Esophagus mucosa (tissue), 1 donor: ENCODE data around the gene SLC17A6. TPM values are rescaled to one million over a fixed set of nuclear protein-coding genes. Genes with fewer than 3 reads are reported as not detected.

Experiments used
- ATAC-seq: fragments of 200-7000 bp; cut with Tn5 transposase; one replicate; pipeline ENCODE4 v1.9.1; 2020
- total RNA-seq: library from RNA; stranded (reverse); gene quantifications from one replicate; pipeline ENCODE4 v1.2.4, GENCODE V29; 2023
- donor health status: DM: yes; HTN: yes; CAD: no.

SLC17A6 gene
- total RNA-seq, result not detected

GRCh38 chr11:22337596-22338485 is at the start of gene SLC17A6:
Gene SLC17A6, plus strand, starts transcription at chr11:22338381. Its CDS starts 153 bp downstream, at chr11:22338534.
- no peak for ATAC-seq

GRCh38 chr11:22302368-22302767 is 35.8 kb upstream of the SLC17A6 start:
- no peak for ATAC-seq

GRCh38 chr11:22304337-22304961 is 33.7 kb upstream of the SLC17A6 start:
- no peak for ATAC-seq

GRCh38 chr11:22317656-22318055 is 20.5 kb upstream of the SLC17A6 start:
- no peak for ATAC-seq

GRCh38 chr11:22331771-22332170 is 6.4 kb upstream of the SLC17A6 start:
- no peak for ATAC-seq

DNA sequence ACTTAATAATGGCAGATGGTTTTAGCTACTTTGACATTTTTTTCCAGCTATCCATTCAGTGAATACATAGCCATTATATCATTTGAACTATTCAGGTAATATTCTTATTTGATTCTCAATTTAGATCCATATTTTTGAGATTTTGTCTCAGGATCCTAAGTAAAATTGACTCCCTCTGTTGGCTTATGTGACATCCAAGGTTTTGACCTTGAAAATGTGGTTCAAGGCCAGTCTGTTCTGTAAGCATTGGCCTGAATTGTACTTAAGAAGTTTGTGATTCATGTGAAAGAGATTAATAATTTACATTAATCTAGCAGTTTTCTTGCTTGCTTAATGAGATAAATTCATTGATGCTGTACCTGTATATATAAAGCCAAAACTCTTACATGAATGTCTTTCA is 1.6 kb upstream of the SLC17A6 start:
- no peak for ATAC-seq

DNA sequence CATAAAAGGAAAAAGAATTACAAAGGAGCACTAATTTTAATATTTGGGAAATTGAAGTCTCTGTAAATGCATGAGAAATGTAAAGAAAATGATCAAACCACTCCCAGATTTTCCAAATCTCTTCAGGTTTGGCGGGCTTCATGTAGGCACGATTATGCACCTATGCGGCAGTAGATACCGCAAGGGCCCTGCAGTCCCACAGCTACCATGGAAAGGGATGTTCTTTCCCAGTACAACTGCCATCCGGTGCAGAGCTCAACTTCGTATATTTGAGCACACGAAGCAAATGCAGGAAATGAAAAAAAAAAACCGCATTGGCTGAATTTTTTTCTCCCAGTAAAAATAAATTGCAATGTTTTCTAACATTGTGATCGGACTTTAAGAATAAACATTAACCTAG is 1.4 kb downstream of the SLC17A6 start:
- ATAC-seq, result no peak

DNA sequence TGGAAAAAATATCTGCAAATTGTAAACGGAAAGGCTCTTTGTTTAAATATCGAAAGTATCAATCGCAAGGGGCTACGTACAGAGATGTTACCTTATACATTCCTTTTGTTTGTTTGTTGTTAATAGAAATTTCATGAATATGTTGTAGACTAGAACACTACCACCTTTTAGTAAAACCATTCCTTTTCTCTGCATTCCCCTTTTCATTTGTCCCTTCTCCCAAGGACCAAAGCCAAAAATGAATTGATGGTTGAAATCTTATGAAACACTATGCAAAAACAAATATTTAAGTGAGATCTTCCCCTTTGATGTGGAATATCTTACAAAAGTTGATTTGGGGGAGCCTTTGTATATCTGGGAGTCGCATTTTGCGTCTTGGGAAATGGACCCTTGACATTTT is 2.1 kb downstream of the SLC17A6 start:
- ATAC-seq, result no peak

GRCh38 chr11:22340701-22341587 is 2.8 kb downstream of the SLC17A6 start:
- ATAC-seq, result no peak

- no peak for ATAC-seq
Observed at GRCh38 chr11:22341588-22341931, 3.4 kb downstream of the SLC17A6 start.

GRCh38 chr11:22342211-22343031 is 4.2 kb downstream of the SLC17A6 start:
- ATAC-seq, result no peak

DNA sequence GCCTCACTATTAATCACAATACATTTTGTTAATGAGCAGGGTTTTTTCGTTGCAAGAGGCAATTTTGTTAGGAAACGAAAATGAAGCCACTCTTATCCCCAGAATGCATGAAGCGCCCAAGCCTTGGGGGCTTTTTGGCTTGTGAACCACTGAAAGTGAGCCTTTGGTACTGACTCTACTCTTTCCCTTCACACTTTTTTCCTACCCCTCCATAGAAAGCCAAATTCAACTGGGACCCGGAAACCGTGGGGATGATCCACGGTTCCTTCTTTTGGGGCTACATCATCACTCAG is 4.8 kb downstream of the SLC17A6 start:
- ATAC-seq, result no peak

DNA sequence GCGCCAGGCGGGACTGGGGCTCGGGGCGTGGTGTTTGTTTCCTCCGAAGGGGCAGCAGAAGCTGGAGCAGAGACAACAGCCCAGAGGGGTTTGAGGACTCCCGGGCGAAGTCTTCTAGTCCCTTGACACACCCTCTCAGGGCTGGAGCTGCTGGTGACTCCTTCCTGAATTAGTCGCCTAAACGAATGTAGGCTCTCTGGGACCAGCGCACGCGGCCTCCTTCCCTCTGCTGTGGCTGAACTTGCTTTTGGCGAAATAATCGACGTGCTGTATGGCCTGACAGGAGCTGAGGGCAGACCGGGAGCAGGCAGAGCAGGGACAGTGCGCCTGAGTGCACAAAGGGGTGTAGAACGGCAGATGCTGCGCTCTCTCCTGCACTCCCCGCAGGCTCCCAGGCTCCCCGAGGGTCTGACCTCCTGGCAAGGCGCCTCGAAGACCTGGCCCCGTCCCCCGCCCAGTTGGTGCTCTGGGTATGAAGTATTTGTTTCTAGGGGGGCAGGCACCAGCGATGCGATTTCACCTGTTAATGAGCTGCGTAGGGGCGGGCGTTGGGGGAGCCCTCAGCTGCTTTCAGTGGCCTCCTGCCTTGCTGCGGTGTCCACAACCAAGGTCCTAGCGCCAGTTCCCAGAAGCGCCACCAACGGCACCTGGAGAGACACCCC is 5.3 kb downstream of the SLC17A6 start:
- ATAC-seq, result no peak

GRCh38 chr11:22344081-22344480 is 5.9 kb downstream of the SLC17A6 start:
- no peak for ATAC-seq

DNA sequence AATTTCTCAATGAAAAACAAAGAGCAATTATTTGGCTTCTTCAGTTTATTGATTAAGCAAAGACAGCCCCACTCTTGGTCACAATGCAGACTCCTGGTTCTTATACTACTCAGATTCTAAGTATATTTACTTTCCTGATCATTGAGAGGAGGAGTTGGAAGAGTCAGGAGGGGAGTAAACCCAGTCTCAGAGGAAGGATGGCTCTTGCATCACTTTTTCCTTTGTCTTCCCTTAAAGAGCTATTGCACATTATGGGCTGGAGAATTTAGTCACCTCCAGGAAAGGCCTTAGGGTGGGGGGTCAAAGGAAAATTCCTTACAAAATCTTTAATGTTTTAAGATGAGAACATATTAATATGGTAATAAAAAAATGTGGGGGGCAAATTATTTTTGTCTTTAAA is 8.1 kb downstream of the SLC17A6 start:
- no peak for ATAC-seq

- ATAC-seq, result no peak
Observed at GRCh38 chr11:22347857-22348487, 9.8 kb downstream of the SLC17A6 start.

DNA sequence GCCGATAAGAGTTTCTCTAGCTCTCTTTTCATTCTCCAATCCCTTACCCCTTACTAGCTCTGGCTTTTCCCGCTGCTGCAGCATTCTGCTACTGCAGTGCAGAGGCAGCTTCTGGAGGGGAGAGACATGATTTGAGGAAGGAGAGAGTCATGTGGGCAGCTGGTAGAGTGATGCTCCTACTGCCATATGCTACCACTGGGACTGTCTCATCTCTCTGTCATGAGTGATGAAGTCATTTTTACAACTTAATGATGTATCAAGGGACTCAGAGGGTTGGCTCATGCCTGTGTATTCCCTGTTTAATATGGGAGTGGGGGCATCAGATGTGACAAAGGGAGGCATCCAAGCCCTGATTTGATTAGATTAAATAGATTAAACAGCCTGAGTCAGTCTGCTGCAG is 11.3 kb downstream of the SLC17A6 start:
- no peak for ATAC-seq

DNA sequence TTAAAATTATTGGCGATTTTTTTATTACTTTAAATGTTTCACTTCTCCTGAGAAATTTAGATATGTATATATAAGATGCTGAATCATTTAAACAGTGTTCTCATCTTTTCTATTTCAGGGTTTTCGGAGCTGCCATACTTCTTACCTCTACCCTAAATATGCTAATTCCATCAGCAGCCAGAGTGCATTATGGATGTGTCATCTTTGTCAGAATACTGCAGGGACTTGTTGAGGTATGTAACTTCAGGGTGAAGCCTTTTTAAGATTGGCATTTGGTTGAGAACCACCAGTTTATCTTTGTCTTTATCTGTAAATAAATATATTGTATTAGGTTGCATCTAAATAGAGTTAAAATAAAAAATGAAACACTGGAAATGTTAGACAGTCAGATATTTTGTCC is 21.1 kb downstream of the SLC17A6 start:
- no peak for ATAC-seq

GRCh38 chr11:22371160-22371559 is 33.0 kb downstream of the SLC17A6 start:
- no peak for ATAC-seq

DNA sequence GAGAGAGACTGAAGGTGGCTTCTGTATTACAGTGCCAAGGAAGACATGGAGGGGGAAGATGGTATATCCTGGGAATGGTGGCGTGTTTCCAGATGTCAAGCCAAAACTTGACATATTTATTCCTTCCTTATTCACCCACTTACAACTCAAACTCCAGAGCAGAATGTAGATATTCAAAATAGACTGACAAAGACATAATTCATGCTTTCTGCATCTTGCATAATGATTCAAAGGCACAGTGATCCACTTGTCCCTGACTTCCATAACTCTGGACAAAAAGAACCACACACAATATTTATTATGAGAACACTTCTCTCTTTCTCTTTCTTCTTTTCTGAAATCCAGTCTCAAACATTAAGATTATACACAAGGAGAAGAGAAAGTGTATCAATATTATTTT is 48.9 kb downstream of the SLC17A6 start:
- no peak for ATAC-seq

GRCh38 chr11:22389526-22390282 is 51.5 kb downstream of the SLC17A6 start:
- ATAC-seq, result no peak
